Activated naive CD4-positive, alpha-beta T cell treated with anti-CD3 and anti-CD28 coated beads, Interleukin-2, amount 50 U/mL, for 24 hours (primary cell): ENCODE data around the gene TBC1D7.

Experiments
- H3K27ac Mint-ChIP-seq: one replicate; pipeline ENCODE4 v1.8.0; 2021; ENCODE audit warnings: mild to moderate bottlenecking, mixed read lengths
- H3K27me3 Mint-ChIP-seq: one replicate; pipeline ENCODE4 v1.8.0; 2021; ENCODE audit warnings: mixed read lengths
- H3K36me3 Mint-ChIP-seq: one replicate; pipeline ENCODE4 v1.8.0; 2021; ENCODE audit warnings: mixed read lengths
- H3K4me1 Mint-ChIP-seq: one replicate; pipeline ENCODE4 v1.8.0; 2021; ENCODE audit warnings: mixed read lengths
- H3K4me3 Mint-ChIP-seq: one replicate; pipeline ENCODE4 v1.8.0; 2021; ENCODE audit warnings: mild to moderate bottlenecking, mixed read lengths
- H3K9me3 Mint-ChIP-seq: one replicate; pipeline ENCODE4 v1.8.0; 2021; ENCODE audit warnings: mixed read lengths

The TBC1D7 gene

DNA sequence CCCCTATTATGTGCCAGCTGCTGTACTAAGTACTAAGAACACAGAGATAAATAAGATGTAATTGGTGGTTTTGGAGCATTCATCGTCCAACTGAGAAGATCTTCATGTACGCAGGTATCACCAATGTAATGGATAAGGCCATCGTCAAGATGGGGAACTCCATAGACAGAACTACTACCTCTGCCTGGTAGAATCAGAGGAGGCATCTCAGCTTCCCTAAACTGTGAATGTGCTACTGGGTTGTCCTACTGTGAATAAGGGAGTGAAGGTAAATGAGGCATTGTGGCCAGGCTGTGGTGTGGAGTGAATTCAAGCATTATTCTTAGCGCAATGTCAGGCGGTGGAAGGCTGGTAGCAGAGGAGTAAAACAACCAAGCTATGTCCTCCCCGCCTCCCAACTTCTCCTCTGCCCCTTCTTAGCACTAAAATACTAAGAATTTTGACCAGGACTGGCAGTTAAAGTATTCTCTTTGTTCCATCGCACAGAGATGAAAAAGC lies 68.2 kb downstream of the TBC1D7 start:
- no peak overlapping the region for H3K27ac Mint-ChIP-seq
- H3K27me3 Mint-ChIP-seq: no peaks in the 10 kb centered on the region
- H3K9me3 Mint-ChIP-seq: peaks cover 7% of the 10 kb centered on the region
- peaks cover 2% of the 10 kb centered on the region for H3K36me3 Mint-ChIP-seq
- H3K4me3 Mint-ChIP-seq: no peak overlapping the region
- H3K4me1 Mint-ChIP-seq: peaks cover 8% of the 10 kb centered on the region

- Mint-ChIP-seq H3K4me1 (peaks cover 8% of the 10 kb centered on the region), H3K27me3 (no peaks in the 10 kb centered on the region), H3K4me3 (no peak overlapping the region), H3K36me3 (peaks cover 2% of the 10 kb centered on the region), H3K27ac (no peak overlapping the region), H3K9me3 (peaks cover 7% of the 10 kb centered on the region)
Observed at GRCh38 chr6:13259393-13259792, 68.9 kb downstream of the TBC1D7 start.

DNA sequence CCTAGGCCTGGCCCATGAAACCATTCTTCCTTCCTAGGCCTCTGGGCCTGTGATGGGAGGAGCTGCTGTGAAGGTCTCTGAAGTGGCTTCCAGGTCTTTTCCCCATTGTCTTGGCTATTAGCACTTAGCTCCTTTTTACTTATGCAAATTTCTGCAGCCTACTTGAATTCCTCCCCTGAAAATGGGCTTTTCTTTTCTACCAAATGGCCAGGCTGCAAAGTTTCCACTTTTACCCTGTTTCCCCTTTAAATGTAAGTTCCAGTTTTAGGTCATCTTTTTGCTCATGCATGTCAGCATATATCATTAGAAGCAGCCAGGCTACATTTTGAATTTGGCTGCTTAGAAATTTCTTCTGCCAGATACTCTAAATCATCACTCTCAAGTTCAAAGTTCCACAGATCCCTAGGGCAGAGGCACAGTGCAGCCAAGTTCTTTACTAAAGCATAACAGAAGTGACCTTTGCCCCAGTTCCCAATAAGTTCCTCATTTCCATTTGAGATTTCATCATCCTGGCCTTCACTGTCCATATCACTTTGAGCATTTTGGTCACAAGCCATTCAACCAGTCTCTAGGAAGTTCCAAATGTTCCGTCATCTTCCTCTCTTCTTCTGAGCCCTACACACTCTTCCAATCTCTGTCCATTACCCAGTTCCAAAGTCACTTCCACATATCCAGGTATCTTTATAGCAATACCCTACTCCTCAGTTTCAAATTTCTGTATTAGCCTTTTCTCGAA lies 71.9 kb downstream of the TBC1D7 start:
- Mint-ChIP-seq H3K27me3 (no peaks in the 10 kb centered on the region), H3K9me3 (peaks cover 7% of the 10 kb centered on the region), H3K4me1 (peaks cover 5% of the 10 kb centered on the region), H3K36me3 (peaks cover 2% of the 10 kb centered on the region), H3K27ac (no peak overlapping the region), H3K4me3 (no peak overlapping the region)
